HL-60 (cell line): Measurements from ENCODE around the gene SLC10A7.

Experiments used
- DNase-seq, 2 experiments: peaks; one replicate each; pipeline ENCODE4 v3.0.0-alpha.2; 2010 to 2020; ENCODE audit warnings: low read depth in 1 of 2, low spot score in 1 of 2
- H3K27ac ChIP-seq: fragments of 250-450 bp; sonication (Bioruptor Pico); replicated peaks from 2 replicates; pipeline ENCODE4 v1.5.1; 2020; ENCODE audit warnings: mild to moderate bottlenecking, moderate library complexity
- H3K27me3 ChIP-seq: fragments of 250-450 bp; sonication (Bioruptor Pico); 2 replicates; pipeline ENCODE4 v1.5.1; 2021; ENCODE audit warnings: mild to moderate bottlenecking, moderate library complexity; ENCODE audit not compliant: insufficient read depth, poor library complexity, severe bottlenecking
- H3K4me3 ChIP-seq: replicated peaks from 2 replicates; pipeline ENCODE4 v1.5.1; 2011; ENCODE audit warnings: mild to moderate bottlenecking, control low read depth, low read length; ENCODE audit not compliant: insufficient read depth
- GABPA ChIP-seq: IDR thresholded peaks from 2 replicates; pipeline ENCODE4 v1.6.1; 2012; ENCODE audit warnings: low read depth
- POLR2AphosphoS5 ChIP-seq: IDR thresholded peaks from 2 replicates; pipeline ENCODE4 v1.6.1; 2012; ENCODE audit warnings: low read depth
- SPI1 ChIP-seq: IDR thresholded peaks from 2 replicates; pipeline ENCODE4 v1.6.1; 2012; ENCODE audit warnings: low read depth, mild to moderate bottlenecking, borderline replicate concordance
- TF ChIP-seq, protein P1 (sequence below): IDR thresholded peaks from 2 replicates; pipeline ENCODE4 v1.6.1; 2012; ENCODE audit warnings: low read depth; ENCODE audit not compliant: insufficient replicate concordance
- TF ChIP-seq, protein P2 (sequence below): IDR thresholded peaks from one replicate; pipeline ENCODE4 v1.5.1; 2011; ENCODE audit warnings: low read length, control low read depth, inconsistent platforms; ENCODE audit not compliant: insufficient read depth

Gene SLC10A7

DNA sequence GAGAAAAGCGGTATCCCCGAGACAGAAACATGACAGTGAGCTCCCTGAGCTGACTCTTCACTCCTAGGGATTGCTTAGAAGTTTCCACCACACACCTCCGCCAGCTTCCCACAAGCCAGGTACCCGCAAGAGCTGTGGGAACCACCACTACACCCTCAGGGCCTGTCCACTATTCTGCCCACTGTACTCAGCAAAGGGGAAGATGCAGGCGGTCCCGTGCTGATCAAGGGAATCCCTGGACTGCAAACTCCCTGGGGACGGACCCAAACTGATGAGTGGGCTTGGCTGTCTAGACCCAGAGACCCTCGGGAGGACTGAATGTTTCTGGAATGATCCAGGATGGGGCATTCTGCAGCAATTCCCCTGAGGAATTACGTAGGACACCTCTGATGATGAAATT, 277.2 kb downstream of the SLC10A7 start:
- Histone ChIP-seq H3K4me3 (no peak overlapping the region), H3K27ac (no peak overlapping the region), H3K27me3 (no peaks in the 10 kb centered on the region)
- DNase-seq, result no peak
- TF ChIP-seq SPI1, result no peak
- TF ChIP-seq, protein P1, sequence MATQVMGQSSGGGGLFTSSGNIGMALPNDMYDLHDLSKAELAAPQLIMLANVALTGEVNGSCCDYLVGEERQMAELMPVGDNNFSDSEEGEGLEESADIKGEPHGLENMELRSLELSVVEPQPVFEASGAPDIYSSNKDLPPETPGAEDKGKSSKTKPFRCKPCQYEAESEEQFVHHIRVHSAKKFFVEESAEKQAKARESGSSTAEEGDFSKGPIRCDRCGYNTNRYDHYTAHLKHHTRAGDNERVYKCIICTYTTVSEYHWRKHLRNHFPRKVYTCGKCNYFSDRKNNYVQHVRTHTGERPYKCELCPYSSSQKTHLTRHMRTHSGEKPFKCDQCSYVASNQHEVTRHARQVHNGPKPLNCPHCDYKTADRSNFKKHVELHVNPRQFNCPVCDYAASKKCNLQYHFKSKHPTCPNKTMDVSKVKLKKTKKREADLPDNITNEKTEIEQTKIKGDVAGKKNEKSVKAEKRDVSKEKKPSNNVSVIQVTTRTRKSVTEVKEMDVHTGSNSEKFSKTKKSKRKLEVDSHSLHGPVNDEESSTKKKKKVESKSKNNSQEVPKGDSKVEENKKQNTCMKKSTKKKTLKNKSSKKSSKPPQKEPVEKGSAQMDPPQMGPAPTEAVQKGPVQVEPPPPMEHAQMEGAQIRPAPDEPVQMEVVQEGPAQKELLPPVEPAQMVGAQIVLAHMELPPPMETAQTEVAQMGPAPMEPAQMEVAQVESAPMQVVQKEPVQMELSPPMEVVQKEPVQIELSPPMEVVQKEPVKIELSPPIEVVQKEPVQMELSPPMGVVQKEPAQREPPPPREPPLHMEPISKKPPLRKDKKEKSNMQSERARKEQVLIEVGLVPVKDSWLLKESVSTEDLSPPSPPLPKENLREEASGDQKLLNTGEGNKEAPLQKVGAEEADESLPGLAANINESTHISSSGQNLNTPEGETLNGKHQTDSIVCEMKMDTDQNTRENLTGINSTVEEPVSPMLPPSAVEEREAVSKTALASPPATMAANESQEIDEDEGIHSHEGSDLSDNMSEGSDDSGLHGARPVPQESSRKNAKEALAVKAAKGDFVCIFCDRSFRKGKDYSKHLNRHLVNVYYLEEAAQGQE, result no peak
- TF ChIP-seq GABPA, result no peak
- TF ChIP-seq, protein P2, sequence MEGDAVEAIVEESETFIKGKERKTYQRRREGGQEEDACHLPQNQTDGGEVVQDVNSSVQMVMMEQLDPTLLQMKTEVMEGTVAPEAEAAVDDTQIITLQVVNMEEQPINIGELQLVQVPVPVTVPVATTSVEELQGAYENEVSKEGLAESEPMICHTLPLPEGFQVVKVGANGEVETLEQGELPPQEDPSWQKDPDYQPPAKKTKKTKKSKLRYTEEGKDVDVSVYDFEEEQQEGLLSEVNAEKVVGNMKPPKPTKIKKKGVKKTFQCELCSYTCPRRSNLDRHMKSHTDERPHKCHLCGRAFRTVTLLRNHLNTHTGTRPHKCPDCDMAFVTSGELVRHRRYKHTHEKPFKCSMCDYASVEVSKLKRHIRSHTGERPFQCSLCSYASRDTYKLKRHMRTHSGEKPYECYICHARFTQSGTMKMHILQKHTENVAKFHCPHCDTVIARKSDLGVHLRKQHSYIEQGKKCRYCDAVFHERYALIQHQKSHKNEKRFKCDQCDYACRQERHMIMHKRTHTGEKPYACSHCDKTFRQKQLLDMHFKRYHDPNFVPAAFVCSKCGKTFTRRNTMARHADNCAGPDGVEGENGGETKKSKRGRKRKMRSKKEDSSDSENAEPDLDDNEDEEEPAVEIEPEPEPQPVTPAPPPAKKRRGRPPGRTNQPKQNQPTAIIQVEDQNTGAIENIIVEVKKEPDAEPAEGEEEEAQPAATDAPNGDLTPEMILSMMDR, result no peak
- TF ChIP-seq POLR2AphosphoS5, result no peak

DNA sequence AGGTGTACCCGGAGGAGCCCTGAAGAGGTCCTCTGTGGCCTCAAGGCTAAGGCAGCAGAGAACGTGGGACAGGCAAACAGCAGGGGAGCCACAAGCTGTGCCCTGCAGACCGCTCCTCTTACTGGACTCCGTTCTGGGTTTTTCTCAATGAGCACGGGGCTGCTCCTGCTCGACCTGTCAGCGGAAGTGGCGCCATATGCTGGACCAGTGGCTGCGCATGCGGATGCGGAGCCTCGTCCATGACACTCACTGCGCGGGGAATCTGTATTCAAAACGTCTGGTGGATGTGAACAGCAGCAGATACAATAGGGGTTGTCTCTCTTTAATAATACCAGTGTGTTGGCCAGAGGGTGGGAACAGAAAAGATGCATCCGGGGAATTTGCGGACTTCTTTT, 277.9 kb downstream of the SLC10A7 start:
- H3K4me3 ChIP-seq, result no peak overlapping the region
- DNase-seq, result no peak
- no peak for TF ChIP-seq GABPA
- no peak for TF ChIP-seq POLR2AphosphoS5
- TF ChIP-seq SPI1, result no peak
- TF ChIP-seq, protein P2, result no peak
- no peaks in the 10 kb centered on the region for H3K27me3 ChIP-seq
- no peak overlapping the region for H3K27ac ChIP-seq

DNA sequence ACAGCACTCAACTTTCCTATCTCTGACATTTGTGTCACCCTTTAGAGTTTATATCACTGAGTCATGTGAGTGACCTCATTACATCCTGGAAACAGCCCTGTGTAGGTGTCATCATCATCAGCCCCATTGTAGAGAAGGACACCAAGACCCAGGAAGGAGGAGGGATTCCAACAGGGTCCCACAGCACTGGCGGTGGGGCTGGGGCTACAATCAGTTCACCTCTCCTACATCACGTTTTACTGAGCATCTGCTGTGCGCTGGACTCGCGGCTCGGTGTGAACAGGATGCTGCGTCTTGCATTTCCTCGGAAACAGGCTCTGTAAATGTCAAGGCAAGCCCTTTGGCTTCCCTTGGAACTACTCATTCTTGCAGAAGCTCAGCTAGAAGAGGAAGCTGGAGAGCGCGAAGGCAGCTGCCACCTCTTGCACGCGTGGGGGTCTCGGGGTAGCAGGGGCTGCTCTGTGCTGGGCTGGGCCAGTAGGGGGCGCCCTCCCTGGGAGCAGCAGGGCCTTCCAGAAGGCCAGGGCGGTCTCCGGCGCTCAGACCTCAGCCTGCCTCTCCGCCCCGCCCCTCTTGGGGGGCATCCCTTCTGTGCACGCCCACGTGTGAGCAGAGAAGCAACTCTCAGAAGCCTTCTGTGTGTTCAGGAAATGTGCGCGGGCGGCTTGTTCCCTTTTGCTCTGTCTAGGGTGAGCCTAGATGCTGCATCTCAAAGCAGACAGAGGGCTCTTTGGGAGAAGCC, 278.4 kb downstream of the SLC10A7 start:
- Histone ChIP-seq H3K27ac (no peak overlapping the region), H3K27me3 (no peaks in the 10 kb centered on the region), H3K4me3 (no peak overlapping the region)
- peak; percentile 52 to 54 for DNase-seq
- TF ChIP-seq, protein P2, result peak; percentile 39
- TF ChIP-seq SPI1, result no peak

DNA sequence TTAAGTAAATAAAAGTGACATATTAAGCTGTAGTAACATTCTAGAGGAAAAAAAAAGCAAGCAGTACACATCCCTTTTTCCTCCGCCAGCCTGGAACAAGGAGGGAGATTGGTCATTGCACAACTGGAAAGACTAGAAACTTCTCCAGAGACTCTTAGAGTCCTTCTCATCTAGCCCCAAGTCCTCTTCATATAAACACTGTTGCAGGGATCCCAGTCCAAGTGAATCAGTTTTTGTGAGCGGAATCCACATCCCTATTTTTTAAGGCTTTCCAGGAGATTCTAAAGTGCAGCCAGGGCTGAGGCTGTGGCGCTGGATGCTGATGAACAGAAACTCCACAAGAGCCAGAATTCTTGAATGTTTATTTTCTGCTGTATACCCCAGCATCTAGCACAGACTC, 283.6 kb downstream of the SLC10A7 start:
- DNase-seq, result no peak
- Histone ChIP-seq H3K27me3 (no peaks in the 10 kb centered on the region), H3K27ac (no peak overlapping the region), H3K4me3 (no peak overlapping the region)
- TF ChIP-seq, protein P2, result no peak
- TF ChIP-seq SPI1 (no peak), GABPA (no peak), POLR2AphosphoS5 (no peak)
- TF ChIP-seq, protein P1, result no peak
